WTC11 (cell line): ENCODE results near the gene SPATA4. TPM values are rescaled to one million over a fixed set of nuclear protein-coding genes. Genes with fewer than 3 reads are reported as not detected.

Experiments used
- ATAC-seq: fragments of 200-7000 bp; cut with Tn5 transposase; 2 replicates; pipeline ENCODE4 v1.10.0; 2021; ENCODE audit warnings: mild to moderate bottlenecking, moderate library complexity
- CTCF ChIA-PET: fragments of 300-600 bp; sonication (Branson Sonifier 250); formaldehyde crosslinking; loops from one replicate; lab custom pipeline; 2021; ENCODE audit warnings: antibody characterized with exemption; lab: Charles Lee
- POLR2A ChIA-PET: fragments of 350-600 bp; sonication (Branson Sonifier 250); formaldehyde crosslinking; loops from one replicate; lab custom pipeline; 2021; ENCODE audit warnings: antibody characterized with exemption; lab: Charles Lee
- DNase-seq: peaks from one replicate; pipeline ENCODE4 v3.0.0; 2021; ENCODE audit warnings: low spot score
- H3K27ac Mint-ChIP-seq: 2 replicates; pipeline ENCODE4 v1.8.0; 2021; ENCODE audit warnings: mixed read lengths
- H3K27me3 Mint-ChIP-seq: 2 replicates; pipeline ENCODE4 v1.8.0; 2021; ENCODE audit warnings: low read depth, mild to moderate bottlenecking, moderate library complexity, mixed read lengths
- H3K36me3 Mint-ChIP-seq: 2 replicates; pipeline ENCODE4 v1.8.0; 2021; ENCODE audit warnings: mixed read lengths
- H3K4me1 Mint-ChIP-seq: 2 replicates; pipeline ENCODE4 v1.8.0; 2022; ENCODE audit warnings: mixed read lengths
- H3K4me3 Mint-ChIP-seq: 2 replicates; pipeline ENCODE4 v1.8.0; 2021; ENCODE audit warnings: mild to moderate bottlenecking, moderate library complexity, mixed read lengths
- H3K9me3 Mint-ChIP-seq: 2 replicates; pipeline ENCODE4 v1.8.0; 2021; ENCODE audit warnings: mixed read lengths
- CTCF ChIP-seq: fragments of 200-600 bp; IDR thresholded peaks from 2 replicates; pipeline ENCODE4 v1.8.0; 2022; ENCODE audit warnings: antibody characterized with exemption
- ERG ChIP-seq: fragments of 250-450 bp; sonication (Bioruptor Pico); IDR thresholded peaks from 2 replicates; pipeline ENCODE4 v1.8.0; 2021; ENCODE audit warnings: mild to moderate bottlenecking
- ETV6 ChIP-seq: sonication (generic); formaldehyde crosslinking; IDR thresholded peaks from 2 replicates; pipeline ENCODE4 v1.8.1; 2022; ENCODE audit warnings: mild to moderate bottlenecking, missing genetic modification reagents
- FOXP4 ChIP-seq: sonication (generic); formaldehyde crosslinking; IDR thresholded peaks from 2 replicates; pipeline ENCODE4 v1.8.0; 2022; ENCODE audit warnings: mild to moderate bottlenecking, missing genetic modification reagents
- HMGA2 ChIP-seq: fragments of 250-450 bp; sonication (Bioruptor Pico); IDR thresholded peaks from 2 replicates; pipeline ENCODE4 v1.4.0; 2021; ENCODE audit warnings: mild to moderate bottlenecking, moderate library complexity
- MLX ChIP-seq: sonication (generic); formaldehyde crosslinking; IDR thresholded peaks from 2 replicates; pipeline ENCODE4 v1.8.1; 2023; ENCODE audit warnings: mild to moderate bottlenecking, missing genetic modification reagents, moderate library complexity
- OVOL2 ChIP-seq: fragments of 250-450 bp; sonication (Bioruptor Pico); IDR thresholded peaks from 2 replicates; pipeline ENCODE4 v1.9.0; 2021; ENCODE audit warnings: mild to moderate bottlenecking, borderline replicate concordance
- RORB ChIP-seq: fragments of 250-450 bp; sonication (Bioruptor Pico); IDR thresholded peaks from 2 replicates; pipeline ENCODE4 v1.9.0; 2021; ENCODE audit warnings: mild to moderate bottlenecking
- TEAD1 ChIP-seq: sonication (generic); formaldehyde crosslinking; IDR thresholded peaks from 2 replicates; pipeline ENCODE4 v1.8.0; 2022; ENCODE audit warnings: mild to moderate bottlenecking, missing genetic modification reagents
- ZMAT4 ChIP-seq: fragments of 250-450 bp; sonication (Bioruptor Pico); IDR thresholded peaks from 2 replicates; pipeline ENCODE4 v1.9.0; 2021; ENCODE audit warnings: mild to moderate bottlenecking
- ZNF232 ChIP-seq: sonication (generic); formaldehyde crosslinking; IDR thresholded peaks from 2 replicates; pipeline ENCODE4 v1.8.0; 2022; ENCODE audit warnings: mild to moderate bottlenecking, missing genetic modification reagents
- ZNF281 ChIP-seq: sonication (generic); formaldehyde crosslinking; IDR thresholded peaks from 2 replicates; pipeline ENCODE4 v1.8.0; 2023; ENCODE audit warnings: mild to moderate bottlenecking, missing genetic modification reagents
- ZNF532 ChIP-seq: fragments of 250-450 bp; sonication (Bioruptor Pico); IDR thresholded peaks from 2 replicates; pipeline ENCODE4 v1.9.0; 2021; ENCODE audit warnings: mild to moderate bottlenecking, borderline replicate concordance
- ZSCAN18 ChIP-seq: fragments of 250-450 bp; sonication (Bioruptor Pico); IDR thresholded peaks from 2 replicates; pipeline ENCODE4 v2.1.2; 2022; ENCODE audit warnings: mild to moderate bottlenecking, moderate library complexity
- total RNA-seq: library from RNA; stranded (reverse); gene quantifications from 3 replicates; pipeline ENCODE4 v1.2.3, GENCODE V29; 2021

The SPATA4 gene
- total RNA-seq, 1 experiment from 2014 or later = not detected

- TF ChIP-seq ZSCAN18 (CRISPR knock-in tag) (no peak), ZNF281 (CRISPR knock-in tag) (no peak), HMGA2 (no peak), ZMAT4 (CRISPR knock-in tag) (no peak), ZNF232 (no peak)
Observed at GRCh38 chr4:176230836-176231235, 35.5 kb upstream of the SPATA4 start (continued).

GRCh38 chr4:176229645-176230044 lies 34.3 kb upstream of the SPATA4 start:
- Mint-ChIP-seq H3K4me1 (peaks cover 18% of the 10 kb centered on the region), H3K4me3 (no peak overlapping the region), H3K36me3 (no peaks in the 10 kb centered on the region), H3K27me3 (no peaks in the 10 kb centered on the region), H3K27ac (no peak overlapping the region), H3K9me3 (0 out of 2 replicates have a peak, but pooled peaks cover 4% of the 10 kb centered on the region)
- CTCF ChIA-PET = interaction anchor here (1.1 kb wide), 1 partner anchor 47 kb away, joined by 4 read pairs; no protein-coding TSS in a partner anchor
- POLR2A ChIA-PET = no interaction called here
- TF ChIP-seq FOXP4 (CRISPR knock-in tag) (no peak), ETV6 (CRISPR knock-in tag) (no peak), ZNF532 (CRISPR knock-in tag) (no peak), MLX (CRISPR knock-in tag) (no peak), ZNF232 (no peak), RORB (CRISPR knock-in tag) (no peak), ERG (CRISPR knock-in tag) (no peak), TEAD1 (CRISPR knock-in tag) (no peak), OVOL2 (no peak), CTCF (no peak)
- no peak for ATAC-seq
- DNase-seq = no peak
